ENCODE results near the gene NACC1. TPM values are rescaled to one million over a fixed set of nuclear protein-coding genes. Genes with fewer than 3 reads are reported as not detected.

The NACC1 gene
- total RNA-seq, 3 donors from 2014 or later (not counting 1 experiment from before 2014, with no cell fraction given): 41.2 to 48.7 (median 43.4) TPM

GRCh38 chr19:13074378-13074777, 43.7 kb upstream of the NACC1 start:
- intact Hi-C loops (cut with micrococcal nuclease): no loop called here
- Mint-ChIP-seq H3K36me3 (no peaks in the 10 kb centered on the region), H3K4me3 (no peak overlapping the region), H3K27ac (no peak overlapping the region), H3K4me1 (no peaks in the 10 kb centered on the region), H3K27me3 (ENCODE audit: low read depth in 2 of 2) (peaks cover 2 to 18% of the 10 kb centered on the region in 2 donors), H3K9me3 (no peaks in the 10 kb centered on the region)
- H3K27ac ChIP-seq (ENCODE audit: low read length): no peak overlapping the region
- no peak overlapping the region for H3K4me3 ChIP-seq (ENCODE audit: low read length)
- 94% methylated on average over 4 of the region's 4 CpGs for WGBS (ENCODE audit: insufficient coverage)
- no peaks in the 10 kb centered on the region for H3K36me3 ChIP-seq (ENCODE audit: control insufficient read depth, insufficient read depth, low read length)
- ATAC-seq (no peak), DNase-seq (no peak)
- no peak for TF ChIP-seq CTCF (IDR thresholded peaks at IDR 0.05)
- H3K4me1 ChIP-seq (ENCODE audit: control insufficient read depth, insufficient read depth, low read length): no peaks in the 10 kb centered on the region
- no peaks in the 10 kb centered on the region for H3K27me3 ChIP-seq (ENCODE audit: control insufficient read depth, insufficient read depth, low read length)
- no peaks in the 10 kb centered on the region for H3K9me3 ChIP-seq (ENCODE audit: control insufficient read depth, insufficient read depth, low read length)

GRCh38 chr19:13076320-13076719, 41.7 kb upstream of the NACC1 start:
- Mint-ChIP-seq H3K36me3 (no peaks in the 10 kb centered on the region), H3K9me3 (no peaks in the 10 kb centered on the region), H3K4me3 (no peak overlapping the region), H3K27ac (no peak overlapping the region), H3K27me3 (ENCODE audit: low read depth in 2 of 2) (peaks cover 0 to 14% of the 10 kb centered on the region in 2 donors), H3K4me1 (no peaks in the 10 kb centered on the region)
- H3K27ac ChIP-seq (ENCODE audit: low read length): no peak overlapping the region
- no peaks in the 10 kb centered on the region for H3K36me3 ChIP-seq (ENCODE audit: control insufficient read depth, insufficient read depth, low read length)
- intact Hi-C loops (cut with micrococcal nuclease): no loop called here
- H3K9me3 ChIP-seq (ENCODE audit: control insufficient read depth, insufficient read depth, low read length): no peaks in the 10 kb centered on the region
- DNase-seq (no peak), ATAC-seq (no peak)
- WGBS (ENCODE audit: insufficient coverage): 97% methylated on average over 8 of the region's 8 CpGs
- no peak overlapping the region for H3K4me3 ChIP-seq (ENCODE audit: low read length)
- no peaks in the 10 kb centered on the region for H3K4me1 ChIP-seq (ENCODE audit: control insufficient read depth, insufficient read depth, low read length)
- no peak for TF ChIP-seq CTCF (IDR thresholded peaks at IDR 0.05)
- no peaks in the 10 kb centered on the region for H3K27me3 ChIP-seq (ENCODE audit: control insufficient read depth, insufficient read depth, low read length)

GRCh38 chr19:13076787-13077186, 41.3 kb upstream of the NACC1 start:
- TF ChIP-seq CTCF (IDR thresholded peaks at IDR 0.05): no peak
- Mint-ChIP-seq H3K27ac (no peak overlapping the region), H3K4me1 (no peaks in the 10 kb centered on the region), H3K9me3 (no peaks in the 10 kb centered on the region), H3K36me3 (no peaks in the 10 kb centered on the region), H3K27me3 (ENCODE audit: low read depth in 2 of 2) (peaks cover 0 to 14% of the 10 kb centered on the region in 2 donors), H3K4me3 (no peak overlapping the region)
- H3K27ac ChIP-seq (ENCODE audit: low read length): no peak overlapping the region
- DNase-seq (no peak), ATAC-seq (no peak)
- intact Hi-C loops (cut with micrococcal nuclease): no loop called here
- H3K36me3 ChIP-seq (ENCODE audit: control insufficient read depth, insufficient read depth, low read length): no peaks in the 10 kb centered on the region
- no peak overlapping the region for H3K4me3 ChIP-seq (ENCODE audit: low read length)
- H3K27me3 ChIP-seq (ENCODE audit: control insufficient read depth, insufficient read depth, low read length): no peaks in the 10 kb centered on the region
- 72% methylated on average over 6 of the region's 6 CpGs for WGBS (ENCODE audit: insufficient coverage)
- H3K4me1 ChIP-seq (ENCODE audit: control insufficient read depth, insufficient read depth, low read length): no peaks in the 10 kb centered on the region
- H3K9me3 ChIP-seq (ENCODE audit: control insufficient read depth, insufficient read depth, low read length): no peaks in the 10 kb centered on the region

GRCh38 chr19:13077240-13077639, 40.8 kb upstream of the NACC1 start:
- Mint-ChIP-seq H3K4me3 (no peak overlapping the region), H3K27me3 (ENCODE audit: low read depth in 2 of 2) (peaks cover 0 to 12% of the 10 kb centered on the region in 2 donors), H3K36me3 (no peaks in the 10 kb centered on the region), H3K4me1 (no peaks in the 10 kb centered on the region), H3K27ac (no peak overlapping the region), H3K9me3 (no peaks in the 10 kb centered on the region)
- Histone ChIP-seq H3K9me3 (ENCODE audit: control insufficient read depth, insufficient read depth, low read length) (no peaks in the 10 kb centered on the region), H3K27me3 (ENCODE audit: control insufficient read depth, insufficient read depth, low read length) (no peaks in the 10 kb centered on the region), H3K4me1 (ENCODE audit: control insufficient read depth, insufficient read depth, low read length) (no peaks in the 10 kb centered on the region), H3K4me3 (ENCODE audit: low read length) (no peak overlapping the region), H3K36me3 (ENCODE audit: control insufficient read depth, insufficient read depth, low read length) (no peaks in the 10 kb centered on the region), H3K27ac (ENCODE audit: low read length) (no peak overlapping the region)
- no peak for DNase-seq
- intact Hi-C loops (cut with micrococcal nuclease): no loop called here
- 44% methylated on average over 11 of the region's 11 CpGs for WGBS (ENCODE audit: insufficient coverage)
- no peak for ATAC-seq
- no peak for TF ChIP-seq CTCF (IDR thresholded peaks at IDR 0.05)
